Measurements from ENCODE around the gene SULT1B1.

GRCh38 chr4:69744157-69744478, 16.3 kb downstream of the SULT1B1 start:
- TF ChIP-seq CTCF (IDR thresholded peaks at IDR 0.05): no peak
- TF ChIP-seq POLR2A (IDR thresholded peaks at IDR 0.05): no peak
